Right lobe of liver (tissue), 4 donors: ENCODE results near the gene TRAF4.

ENCODE experiments used
- POLR2A ChIP-seq: fragments of 450-650 bp; IDR thresholded peaks from one replicate; pipeline ENCODE4 v1.6.1; 2017; ENCODE audit warnings: antibody characterized with exemption, mild to moderate bottlenecking
- TF ChIP-seq, protein P1 (sequence below), 4 donors: fragments of 200-600 bp in 3 of 4; fragments of 450-650 bp in 1 of 4; IDR thresholded peaks; one replicate each; pipeline versions ENCODE4 v1.5.1 to v1.8.0; 2016 to 2022; ENCODE audit warnings: antibody characterized with exemption in 4 of 4, mild to moderate bottlenecking in 2 of 4
- donor health status: DM: no; HTN: no; CAD: no.
- donor health status: DM: no; HTN: no; CAD: no.
- donor health status: DM: no; HTN: yes; CAD: no.

GRCh38 chr17:28737316-28737715 is 6.5 kb upstream of the TRAF4 start:
- TF ChIP-seq, protein P1, sequence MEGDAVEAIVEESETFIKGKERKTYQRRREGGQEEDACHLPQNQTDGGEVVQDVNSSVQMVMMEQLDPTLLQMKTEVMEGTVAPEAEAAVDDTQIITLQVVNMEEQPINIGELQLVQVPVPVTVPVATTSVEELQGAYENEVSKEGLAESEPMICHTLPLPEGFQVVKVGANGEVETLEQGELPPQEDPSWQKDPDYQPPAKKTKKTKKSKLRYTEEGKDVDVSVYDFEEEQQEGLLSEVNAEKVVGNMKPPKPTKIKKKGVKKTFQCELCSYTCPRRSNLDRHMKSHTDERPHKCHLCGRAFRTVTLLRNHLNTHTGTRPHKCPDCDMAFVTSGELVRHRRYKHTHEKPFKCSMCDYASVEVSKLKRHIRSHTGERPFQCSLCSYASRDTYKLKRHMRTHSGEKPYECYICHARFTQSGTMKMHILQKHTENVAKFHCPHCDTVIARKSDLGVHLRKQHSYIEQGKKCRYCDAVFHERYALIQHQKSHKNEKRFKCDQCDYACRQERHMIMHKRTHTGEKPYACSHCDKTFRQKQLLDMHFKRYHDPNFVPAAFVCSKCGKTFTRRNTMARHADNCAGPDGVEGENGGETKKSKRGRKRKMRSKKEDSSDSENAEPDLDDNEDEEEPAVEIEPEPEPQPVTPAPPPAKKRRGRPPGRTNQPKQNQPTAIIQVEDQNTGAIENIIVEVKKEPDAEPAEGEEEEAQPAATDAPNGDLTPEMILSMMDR (IDR thresholded peaks at IDR 0.05): no peak
- no peak for TF ChIP-seq POLR2A
